ENCODE data around the gene HS6ST2.

The HS6ST2 gene

GRCh38 chrX:132716006-132716405 lies 242.4 kb downstream of the HS6ST2 start:
- TF ChIP-seq, protein P1, sequence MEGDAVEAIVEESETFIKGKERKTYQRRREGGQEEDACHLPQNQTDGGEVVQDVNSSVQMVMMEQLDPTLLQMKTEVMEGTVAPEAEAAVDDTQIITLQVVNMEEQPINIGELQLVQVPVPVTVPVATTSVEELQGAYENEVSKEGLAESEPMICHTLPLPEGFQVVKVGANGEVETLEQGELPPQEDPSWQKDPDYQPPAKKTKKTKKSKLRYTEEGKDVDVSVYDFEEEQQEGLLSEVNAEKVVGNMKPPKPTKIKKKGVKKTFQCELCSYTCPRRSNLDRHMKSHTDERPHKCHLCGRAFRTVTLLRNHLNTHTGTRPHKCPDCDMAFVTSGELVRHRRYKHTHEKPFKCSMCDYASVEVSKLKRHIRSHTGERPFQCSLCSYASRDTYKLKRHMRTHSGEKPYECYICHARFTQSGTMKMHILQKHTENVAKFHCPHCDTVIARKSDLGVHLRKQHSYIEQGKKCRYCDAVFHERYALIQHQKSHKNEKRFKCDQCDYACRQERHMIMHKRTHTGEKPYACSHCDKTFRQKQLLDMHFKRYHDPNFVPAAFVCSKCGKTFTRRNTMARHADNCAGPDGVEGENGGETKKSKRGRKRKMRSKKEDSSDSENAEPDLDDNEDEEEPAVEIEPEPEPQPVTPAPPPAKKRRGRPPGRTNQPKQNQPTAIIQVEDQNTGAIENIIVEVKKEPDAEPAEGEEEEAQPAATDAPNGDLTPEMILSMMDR (IDR thresholded peaks at IDR 0.05; ENCODE audit: extremely low read depth, insufficient read depth, missing control alignments), result peak; percentile 33
- DNase-seq (ENCODE audit: low spot score), result no peak
- in situ Hi-C loops (cut with MboI; ENCODE audit: low pct_unique_long_range_greater_than_20kb, low sequenced_read_pairs, unreplicated experiment), result no loop called here

GRCh38 chrX:132714913-132715312 lies 243.5 kb downstream of the HS6ST2 start:
- in situ Hi-C loops (cut with MboI; ENCODE audit: low pct_unique_long_range_greater_than_20kb, low sequenced_read_pairs, unreplicated experiment), result no loop called here
- TF ChIP-seq, protein P1 (IDR thresholded peaks at IDR 0.05; ENCODE audit: extremely low read depth, insufficient read depth, missing control alignments), result no peak
- no peak for DNase-seq (ENCODE audit: low spot score)

- DNase-seq (ENCODE audit: low spot score), result no peak
- TF ChIP-seq, protein P1 (IDR thresholded peaks at IDR 0.05; ENCODE audit: extremely low read depth, insufficient read depth, missing control alignments), result no peak
- in situ Hi-C loops (cut with MboI; ENCODE audit: low pct_unique_long_range_greater_than_20kb, low sequenced_read_pairs, unreplicated experiment), result no loop called here
Measured at GRCh38 chrX:132712350-132712749, 246.1 kb downstream of the HS6ST2 start.

DNA sequence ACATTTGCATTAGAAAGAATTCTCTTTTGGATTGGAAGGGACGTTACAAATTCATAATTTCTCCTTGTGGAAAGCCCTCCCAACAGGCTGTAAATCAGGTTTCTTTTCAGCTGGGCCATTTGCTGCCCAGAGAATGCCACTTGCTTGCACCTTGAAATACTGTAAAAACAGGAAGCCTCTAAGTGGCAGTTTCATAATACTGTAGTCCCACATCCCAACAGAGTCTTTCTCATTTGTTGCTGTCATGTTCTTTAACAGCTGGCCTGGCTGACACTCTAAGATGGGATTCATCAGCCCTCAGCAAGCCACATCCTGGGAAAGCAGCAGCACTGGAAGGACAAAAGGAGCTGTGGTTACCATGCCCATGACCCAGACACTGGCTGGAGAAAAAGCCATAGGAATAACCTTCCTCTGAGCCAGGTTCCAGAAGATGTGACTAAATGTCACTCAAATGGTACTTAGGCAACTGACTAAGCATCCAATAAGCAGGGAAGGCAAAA lies 247.7 kb downstream of the HS6ST2 start:
- no peak for DNase-seq (ENCODE audit: low spot score)
- in situ Hi-C loops (cut with MboI; ENCODE audit: low pct_unique_long_range_greater_than_20kb, low sequenced_read_pairs, unreplicated experiment), result no loop called here
- TF ChIP-seq, protein P1 (IDR thresholded peaks at IDR 0.05; ENCODE audit: extremely low read depth, insufficient read depth, missing control alignments), result no peak

DNA sequence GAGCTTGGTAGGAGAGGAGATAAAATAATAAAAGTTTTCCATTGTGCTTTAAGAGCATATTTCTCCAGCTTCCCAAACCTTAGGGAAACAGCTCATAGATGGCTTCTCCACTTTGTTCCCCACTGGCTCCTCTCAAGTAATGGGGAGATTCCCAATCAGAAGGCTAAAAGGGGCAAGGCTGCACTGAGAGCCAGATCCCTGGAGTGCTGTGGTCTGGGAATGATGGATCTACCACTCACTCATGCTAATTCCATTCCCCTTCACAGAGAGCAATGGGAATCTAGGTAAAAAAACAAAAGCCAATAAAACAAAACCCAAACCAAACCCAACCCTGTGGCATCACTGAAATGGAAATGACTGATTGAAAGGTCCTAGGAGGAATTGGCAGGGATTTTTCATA lies 249.9 kb downstream of the HS6ST2 start:
- in situ Hi-C loops (cut with MboI; ENCODE audit: low pct_unique_long_range_greater_than_20kb, low sequenced_read_pairs, unreplicated experiment), result no loop called here
- TF ChIP-seq, protein P1 (IDR thresholded peaks at IDR 0.05; ENCODE audit: extremely low read depth, insufficient read depth, missing control alignments), result no peak
- DNase-seq (ENCODE audit: low spot score), result no peak

- TF ChIP-seq, protein P1 (IDR thresholded peaks at IDR 0.05; ENCODE audit: extremely low read depth, insufficient read depth, missing control alignments), result no peak
- in situ Hi-C loops (cut with MboI; ENCODE audit: low pct_unique_long_range_greater_than_20kb, low sequenced_read_pairs, unreplicated experiment), result no loop called here
- DNase-seq (ENCODE audit: low spot score), result no peak
Measured at GRCh38 chrX:132704769-132705168, 253.7 kb downstream of the HS6ST2 start.

DNA sequence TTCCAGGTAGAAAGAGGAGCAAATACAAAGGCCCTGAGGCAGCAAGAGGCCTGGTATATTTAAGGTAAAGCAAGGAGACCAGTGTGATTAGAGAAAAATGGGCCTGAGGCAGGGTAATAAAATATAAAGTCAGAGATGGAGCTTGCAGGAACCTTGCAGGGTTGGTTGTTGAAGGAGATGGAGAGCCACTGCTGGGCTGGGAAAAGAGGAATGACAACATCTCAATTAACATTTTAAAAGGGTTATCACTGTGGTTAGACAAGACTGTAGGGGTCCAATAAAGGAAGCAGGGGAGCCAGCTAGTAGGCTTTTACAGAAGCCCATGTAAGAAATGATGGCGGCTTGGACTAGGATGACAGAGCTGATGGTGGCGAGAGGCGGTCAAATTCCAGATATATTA lies 264.0 kb downstream of the HS6ST2 start:
- DNase-seq (ENCODE audit: low spot score), result no peak
- in situ Hi-C loops (cut with MboI; ENCODE audit: low pct_unique_long_range_greater_than_20kb, low sequenced_read_pairs, unreplicated experiment), result no loop called here
- TF ChIP-seq, protein P1 (IDR thresholded peaks at IDR 0.05; ENCODE audit: extremely low read depth, insufficient read depth, missing control alignments), result no peak

Data from GM13977 (cell line).